A549 (cell line): Measurements from ENCODE around the gene C2orf42.
"Not testable (repeated sequence)": the region's sequence is repeated elsewhere in the genome, so short reads cannot be mapped to it uniquely, and the experiment has no call there.

Experiments
- BCL3 ChIP-seq: fragments of >200 bp; sonication (Bioruptor Twin); formaldehyde crosslinking; IDR thresholded peaks from 3 replicates; pipeline ENCODE4 v1.6.1; 2016
- CBX8 ChIP-seq: fragments of 200-600 bp; sonication (generic); IDR thresholded peaks from 2 replicates; pipeline ENCODE4 v1.6.1; 2016
- HDAC2 ChIP-seq: fragments of 200-600 bp; sonication (generic); IDR thresholded peaks from 2 replicates; pipeline ENCODE4 v1.6.1; 2016
- JUN ChIP-seq, 2 experiments: fragments of >200 bp; sonication (Bioruptor Twin); formaldehyde crosslinking; IDR thresholded peaks; 2 replicates in 1 of 2; 3 replicates in 1 of 2; pipeline ENCODE4 v1.6.1; 2016 to 2017
- KDM1A ChIP-seq: fragments of 200-600 bp; sonication (generic); IDR thresholded peaks from 2 replicates; pipeline ENCODE4 v1.6.1; 2016; ENCODE audit warnings: low read depth, mild to moderate bottlenecking
- POLR2A ChIP-seq: IDR thresholded peaks from 2 replicates; pipeline ENCODE4 v1.6.1; 2012; ENCODE audit warnings: mild to moderate bottlenecking, low read length
- TF ChIP-seq, protein P1 (sequence below): fragments of >200 bp; sonication (Bioruptor Twin); formaldehyde crosslinking; IDR thresholded peaks from 3 replicates; pipeline ENCODE4 v1.5.1; 2016
- TF ChIP-seq, protein P2 (sequence below): fragments of 200-600 bp; sonication (generic); IDR thresholded peaks from 2 replicates; pipeline ENCODE4 v1.6.1; 2016; ENCODE audit warnings: antibody characterized with exemption, mild to moderate bottlenecking, moderate library complexity

- TF ChIP-seq, protein P1, sequence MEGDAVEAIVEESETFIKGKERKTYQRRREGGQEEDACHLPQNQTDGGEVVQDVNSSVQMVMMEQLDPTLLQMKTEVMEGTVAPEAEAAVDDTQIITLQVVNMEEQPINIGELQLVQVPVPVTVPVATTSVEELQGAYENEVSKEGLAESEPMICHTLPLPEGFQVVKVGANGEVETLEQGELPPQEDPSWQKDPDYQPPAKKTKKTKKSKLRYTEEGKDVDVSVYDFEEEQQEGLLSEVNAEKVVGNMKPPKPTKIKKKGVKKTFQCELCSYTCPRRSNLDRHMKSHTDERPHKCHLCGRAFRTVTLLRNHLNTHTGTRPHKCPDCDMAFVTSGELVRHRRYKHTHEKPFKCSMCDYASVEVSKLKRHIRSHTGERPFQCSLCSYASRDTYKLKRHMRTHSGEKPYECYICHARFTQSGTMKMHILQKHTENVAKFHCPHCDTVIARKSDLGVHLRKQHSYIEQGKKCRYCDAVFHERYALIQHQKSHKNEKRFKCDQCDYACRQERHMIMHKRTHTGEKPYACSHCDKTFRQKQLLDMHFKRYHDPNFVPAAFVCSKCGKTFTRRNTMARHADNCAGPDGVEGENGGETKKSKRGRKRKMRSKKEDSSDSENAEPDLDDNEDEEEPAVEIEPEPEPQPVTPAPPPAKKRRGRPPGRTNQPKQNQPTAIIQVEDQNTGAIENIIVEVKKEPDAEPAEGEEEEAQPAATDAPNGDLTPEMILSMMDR = not testable (repeated sequence)
- TF ChIP-seq JUN (IDR thresholded peaks at IDR 0.05); POLR2A; HDAC2; BCL3; KDM1A; CBX8: not testable (repeated sequence)
- TF ChIP-seq, protein P2, sequence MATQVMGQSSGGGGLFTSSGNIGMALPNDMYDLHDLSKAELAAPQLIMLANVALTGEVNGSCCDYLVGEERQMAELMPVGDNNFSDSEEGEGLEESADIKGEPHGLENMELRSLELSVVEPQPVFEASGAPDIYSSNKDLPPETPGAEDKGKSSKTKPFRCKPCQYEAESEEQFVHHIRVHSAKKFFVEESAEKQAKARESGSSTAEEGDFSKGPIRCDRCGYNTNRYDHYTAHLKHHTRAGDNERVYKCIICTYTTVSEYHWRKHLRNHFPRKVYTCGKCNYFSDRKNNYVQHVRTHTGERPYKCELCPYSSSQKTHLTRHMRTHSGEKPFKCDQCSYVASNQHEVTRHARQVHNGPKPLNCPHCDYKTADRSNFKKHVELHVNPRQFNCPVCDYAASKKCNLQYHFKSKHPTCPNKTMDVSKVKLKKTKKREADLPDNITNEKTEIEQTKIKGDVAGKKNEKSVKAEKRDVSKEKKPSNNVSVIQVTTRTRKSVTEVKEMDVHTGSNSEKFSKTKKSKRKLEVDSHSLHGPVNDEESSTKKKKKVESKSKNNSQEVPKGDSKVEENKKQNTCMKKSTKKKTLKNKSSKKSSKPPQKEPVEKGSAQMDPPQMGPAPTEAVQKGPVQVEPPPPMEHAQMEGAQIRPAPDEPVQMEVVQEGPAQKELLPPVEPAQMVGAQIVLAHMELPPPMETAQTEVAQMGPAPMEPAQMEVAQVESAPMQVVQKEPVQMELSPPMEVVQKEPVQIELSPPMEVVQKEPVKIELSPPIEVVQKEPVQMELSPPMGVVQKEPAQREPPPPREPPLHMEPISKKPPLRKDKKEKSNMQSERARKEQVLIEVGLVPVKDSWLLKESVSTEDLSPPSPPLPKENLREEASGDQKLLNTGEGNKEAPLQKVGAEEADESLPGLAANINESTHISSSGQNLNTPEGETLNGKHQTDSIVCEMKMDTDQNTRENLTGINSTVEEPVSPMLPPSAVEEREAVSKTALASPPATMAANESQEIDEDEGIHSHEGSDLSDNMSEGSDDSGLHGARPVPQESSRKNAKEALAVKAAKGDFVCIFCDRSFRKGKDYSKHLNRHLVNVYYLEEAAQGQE = not testable (repeated sequence)
Measured at GRCh38 chr2:70134323-70134983, 56.4 kb downstream of the C2orf42 start.
